ENCODE data around the gene ROBO4.

- TF ChIP-seq RAD21 (CRISPR knock-in tag; IDR thresholded peaks at IDR 0.05), result no peak
- no peak for TF ChIP-seq POLR2AphosphoS5 (IDR thresholded peaks at IDR 0.05; ENCODE audit: low read depth, low read length)
- TF ChIP-seq SUZ12 (IDR thresholded peaks at IDR 0.05; ENCODE audit: low read depth, low read length), result no peak
- TF ChIP-seq ARNTL (CRISPR knock-in tag; IDR thresholded peaks at IDR 0.05), result no peak
- no peak for TF ChIP-seq ZNF24 (IDR thresholded peaks at IDR 0.05)
Observed at GRCh38 chr11:124839972-124840621, 57.6 kb downstream of the ROBO4 start.

Data from HepG2 (cell line).